Epidermal melanocyte (primary cell): Measurements from ENCODE around the gene FAM118B.

Experiments used
- DNase-seq: peaks from one replicate; pipeline ENCODE4 v3.0.0; 2011; ENCODE audit warnings: low spot score; ENCODE audit not compliant: insufficient read length

Gene FAM118B

DNA sequence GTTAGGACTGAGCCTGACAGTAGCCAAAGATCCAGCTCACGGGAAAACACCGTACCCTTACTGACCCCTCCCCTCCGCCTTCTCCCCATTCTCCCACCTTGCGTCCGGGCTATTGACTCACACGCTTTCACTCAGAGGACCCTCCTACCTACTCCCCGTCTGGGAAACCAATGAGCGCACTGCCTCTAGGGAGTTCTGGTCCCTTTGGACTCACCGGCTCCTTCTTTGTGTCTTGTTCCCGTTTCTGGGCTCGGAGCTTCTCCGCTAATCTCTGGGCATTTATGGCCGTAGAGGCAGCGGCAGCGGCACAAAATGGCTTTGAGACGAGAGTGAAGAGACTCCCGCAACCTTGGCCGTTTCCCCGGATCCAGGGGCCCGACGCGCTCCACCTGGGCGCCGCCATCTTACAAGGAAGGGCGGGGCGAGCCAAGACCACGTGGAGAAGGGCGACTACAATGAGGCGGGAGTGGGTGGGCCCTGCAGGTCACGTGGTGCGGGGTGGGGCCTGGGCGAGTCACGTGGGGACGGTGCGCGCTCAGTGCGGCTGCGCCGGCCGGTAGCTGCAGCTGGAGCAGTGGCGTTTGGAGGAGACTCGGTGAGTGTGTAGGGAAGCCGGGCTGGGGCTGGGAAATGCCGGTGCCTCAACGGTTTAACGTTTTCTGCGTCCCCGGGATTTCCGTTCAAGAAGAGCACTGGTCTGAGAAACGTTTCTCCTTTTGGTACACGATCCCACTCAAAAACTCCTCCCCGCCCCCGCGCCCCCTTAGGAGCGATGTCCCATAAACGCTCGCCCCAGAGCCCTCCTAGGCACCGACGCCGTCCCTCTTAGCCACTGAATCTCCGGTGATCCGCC, at the start of gene FAM118B, which contains the start of gene RPUSD4:
FAM118B (plus strand) TSS at position 547 of the 853 bp plus-strand sequence. CDS start 23,220 bp downstream, outside the sequence.
RPUSD4 (minus strand) TSS at position 415 of the 853 bp plus-strand sequence; CDS start at position 403, 12 bp downstream.
- DNase-seq = peak; percentile 97

DNA sequence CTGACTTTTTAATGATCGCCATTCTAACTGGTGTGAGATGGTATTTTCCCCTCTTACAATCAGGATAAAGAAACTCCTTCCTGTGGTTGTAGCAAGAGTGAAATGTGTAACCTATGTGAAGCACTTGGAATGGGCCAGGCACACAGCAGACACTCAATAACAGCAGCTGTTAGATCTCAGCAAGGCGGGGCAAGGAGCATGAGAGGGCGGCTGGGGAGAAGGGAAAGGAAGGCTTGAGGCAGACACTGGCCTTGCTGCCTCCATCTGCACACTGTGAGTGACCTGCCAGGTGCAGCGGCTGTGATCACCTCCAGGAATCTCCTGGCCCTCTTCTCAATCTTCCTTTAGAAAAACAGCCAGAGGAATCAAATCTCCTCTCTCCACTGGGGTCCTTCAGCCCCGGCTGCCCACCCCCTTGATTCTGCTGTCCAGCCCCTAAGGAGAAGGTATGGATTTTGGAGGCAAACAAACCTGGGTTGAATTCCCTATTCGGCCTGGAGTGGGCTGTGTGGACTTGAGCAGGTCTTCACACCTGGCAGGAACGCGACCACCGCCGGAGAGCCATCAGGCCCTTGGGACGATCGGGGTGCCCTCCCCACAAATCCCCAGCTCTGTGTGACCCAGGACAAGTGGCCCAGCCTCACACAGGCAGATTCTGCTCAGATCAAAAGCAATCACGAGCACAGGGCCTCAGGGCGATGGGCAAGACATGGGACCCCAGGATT, 49.1 kb upstream of the FAM118B start:
- no peak for DNase-seq

GRCh38 chr11:126163074-126163700, 48.4 kb upstream of the FAM118B start:
- peak; percentile 79 for DNase-seq

DNA sequence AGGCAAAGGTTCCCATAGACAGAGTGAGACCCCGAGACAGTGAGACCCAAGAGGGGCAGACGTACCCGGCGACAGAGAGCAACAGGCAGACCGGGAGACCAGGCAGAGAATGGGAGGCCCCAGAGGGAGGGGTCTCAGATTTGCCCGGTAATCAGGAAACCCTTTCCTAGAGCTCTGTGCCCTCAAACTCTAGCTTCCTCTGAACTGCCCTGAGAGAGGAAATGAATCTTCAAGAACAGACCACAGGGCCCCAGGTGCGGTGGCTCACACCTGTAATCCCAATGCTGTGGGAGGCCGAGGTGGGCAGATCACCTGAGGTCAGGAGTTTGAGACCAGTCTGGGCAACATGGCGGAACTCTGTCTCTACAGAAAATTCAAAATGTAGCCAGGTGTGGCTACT, 47.8 kb upstream of the FAM118B start:
- DNase-seq = no peak

- no peak for DNase-seq
Measured at GRCh38 chr11:126164781-126165180, 46.8 kb upstream of the FAM118B start.

DNA sequence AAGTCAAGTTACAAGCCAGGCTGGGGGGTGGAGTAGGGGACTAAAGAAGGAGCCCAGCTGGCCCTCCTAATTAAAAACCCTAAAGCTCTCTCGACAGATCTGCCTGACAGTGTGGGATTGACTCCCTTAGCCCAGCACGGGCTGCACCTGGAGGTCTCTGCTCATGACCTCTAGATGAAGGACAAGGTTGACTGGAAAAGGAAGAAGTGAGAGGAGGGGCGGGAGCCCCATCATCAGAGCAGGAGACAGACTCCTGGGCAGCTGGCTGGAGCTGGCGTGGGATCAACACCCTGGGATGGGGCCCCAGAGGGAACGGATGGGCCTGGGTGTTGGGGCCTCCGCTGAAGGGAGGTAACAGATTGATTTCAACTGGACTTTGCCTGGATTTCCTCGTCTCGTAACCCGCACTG, 46.3 kb upstream of the FAM118B start:
- DNase-seq = no peak

- DNase-seq = no peak
Measured at GRCh38 chr11:126165757-126166156, 45.8 kb upstream of the FAM118B start.

DNA sequence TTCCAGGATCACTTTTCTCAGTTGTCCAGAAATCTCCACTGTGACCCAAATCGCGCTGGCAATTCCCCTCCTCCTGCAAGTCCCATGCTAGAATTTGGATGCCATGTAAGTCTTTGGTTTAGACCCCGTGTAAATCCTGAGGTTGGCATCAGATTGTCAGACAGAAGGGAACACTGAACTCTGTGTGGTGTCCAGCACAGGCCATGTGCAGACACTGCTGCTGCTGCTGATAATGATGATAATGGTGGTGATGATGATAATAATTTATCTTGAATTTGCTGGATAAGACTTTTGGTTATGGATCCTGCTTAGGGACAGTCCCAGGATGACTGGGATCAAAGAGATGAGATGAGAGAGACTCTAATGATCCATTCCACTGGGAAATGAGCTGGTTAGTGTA, 45.2 kb upstream of the FAM118B start:
- DNase-seq = no peak

GRCh38 chr11:126167488-126167887, 44.1 kb upstream of the FAM118B start:
- no peak for DNase-seq

GRCh38 chr11:126169291-126169690, 42.3 kb upstream of the FAM118B start:
- no peak for DNase-seq

DNA sequence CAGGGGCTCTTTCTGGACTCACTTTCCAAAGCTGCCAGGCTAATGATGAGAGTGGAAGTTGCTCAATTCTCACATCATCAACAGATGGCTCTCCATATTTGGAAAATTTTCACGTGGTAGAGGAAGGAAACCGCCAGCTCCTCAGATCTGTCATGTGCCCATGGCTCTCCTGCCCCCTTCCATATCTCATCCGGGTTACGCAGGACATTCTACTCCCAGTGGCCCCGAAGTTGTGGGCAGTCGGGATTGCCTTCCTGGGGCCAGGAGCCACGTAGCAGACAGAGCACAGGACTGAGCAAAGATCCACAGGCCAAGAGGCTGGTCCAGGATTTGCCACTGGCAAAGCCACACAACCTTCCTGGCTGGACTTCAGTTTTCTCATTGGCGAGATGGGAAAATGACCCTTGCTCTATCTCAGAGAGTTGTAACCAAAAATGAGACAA, 39.0 kb upstream of the FAM118B start:
- DNase-seq = no peak

GRCh38 chr11:126173257-126173656, 38.3 kb upstream of the FAM118B start:
- no peak for DNase-seq

DNA sequence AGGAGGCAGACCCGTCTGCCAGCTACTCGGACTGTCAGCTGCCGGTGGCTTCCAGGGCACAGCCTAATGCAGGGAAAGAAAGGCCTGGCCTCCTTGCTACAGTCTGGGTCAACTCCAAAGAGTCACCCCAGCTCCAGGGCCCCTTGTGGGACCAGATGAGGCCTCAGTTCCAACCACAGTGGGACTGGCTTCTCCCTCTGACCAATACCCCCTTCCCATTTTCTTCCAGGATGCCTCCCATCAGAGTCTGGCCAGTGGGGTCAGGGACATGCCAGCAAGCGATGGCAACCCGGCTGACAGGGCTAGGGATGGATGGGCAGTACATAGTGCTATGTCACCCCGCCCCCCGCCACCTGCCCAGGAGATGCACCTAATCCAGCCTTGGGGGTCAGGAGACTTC, 36.8 kb upstream of the FAM118B start:
- DNase-seq = no peak

DNA sequence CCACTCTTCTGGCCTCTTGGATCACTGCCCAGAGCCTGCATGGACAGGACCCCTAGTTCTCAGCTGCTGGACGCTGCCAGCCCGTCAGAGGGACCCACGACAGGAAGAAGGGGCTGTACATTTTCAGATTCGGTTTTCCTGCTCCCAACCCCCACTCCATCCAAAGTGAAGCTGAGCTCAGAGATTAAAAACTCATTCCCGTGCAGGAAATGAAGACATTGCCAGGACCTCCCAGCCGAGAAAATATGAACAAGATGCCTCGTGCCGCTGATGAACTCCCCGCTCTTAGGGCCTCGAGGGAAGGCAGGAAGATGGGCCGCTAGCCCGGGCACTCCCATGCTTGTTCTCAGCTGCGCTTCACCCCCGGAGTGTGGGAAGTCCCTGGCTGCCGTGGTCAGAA, 36.2 kb upstream of the FAM118B start:
- DNase-seq = no peak

- DNase-seq = no peak
Measured at GRCh38 chr11:126176853-126177470, 34.6 kb upstream of the FAM118B start.

DNA sequence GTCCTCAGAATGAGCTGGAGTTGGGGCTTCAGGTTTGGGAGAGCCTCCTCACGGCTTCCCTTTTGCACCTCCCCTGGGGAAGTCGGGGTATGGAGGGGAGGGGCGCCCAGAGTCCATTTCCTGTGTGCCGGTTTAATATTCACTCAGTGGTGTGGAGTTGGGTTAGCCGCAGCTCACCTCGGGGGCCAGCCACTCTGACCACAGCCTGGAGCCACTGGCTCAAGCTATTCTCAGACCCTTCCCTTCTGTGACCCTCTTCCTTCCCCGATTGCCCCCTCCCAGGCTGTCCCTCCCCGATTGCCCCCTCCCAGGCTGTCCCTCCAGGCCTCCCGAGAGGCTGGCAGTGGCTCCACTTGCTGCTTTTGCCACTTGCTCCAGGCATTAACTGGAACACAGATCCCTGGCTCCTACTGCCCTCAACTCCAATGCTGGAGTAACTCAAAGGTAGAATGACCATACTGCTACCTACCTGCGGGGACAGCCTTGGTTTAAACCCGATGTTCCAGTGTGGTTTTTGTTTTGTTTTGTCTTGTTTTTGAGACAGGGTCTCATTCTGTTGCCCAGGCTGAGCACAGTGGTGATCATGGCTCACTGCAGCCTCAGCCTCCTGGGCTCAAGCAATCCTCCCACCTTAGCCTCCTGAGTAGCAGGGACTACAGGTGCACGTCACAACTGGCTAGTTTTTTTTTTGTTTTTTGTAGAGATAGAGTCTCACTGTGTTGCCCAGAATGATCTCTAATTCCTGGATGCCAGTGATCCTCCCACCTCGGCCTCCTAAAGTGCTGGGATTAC, 29.4 kb upstream of the FAM118B start:
- DNase-seq = no peak

GRCh38 chr11:126182787-126183445, 28.7 kb upstream of the FAM118B start:
- DNase-seq = no peak

DNA sequence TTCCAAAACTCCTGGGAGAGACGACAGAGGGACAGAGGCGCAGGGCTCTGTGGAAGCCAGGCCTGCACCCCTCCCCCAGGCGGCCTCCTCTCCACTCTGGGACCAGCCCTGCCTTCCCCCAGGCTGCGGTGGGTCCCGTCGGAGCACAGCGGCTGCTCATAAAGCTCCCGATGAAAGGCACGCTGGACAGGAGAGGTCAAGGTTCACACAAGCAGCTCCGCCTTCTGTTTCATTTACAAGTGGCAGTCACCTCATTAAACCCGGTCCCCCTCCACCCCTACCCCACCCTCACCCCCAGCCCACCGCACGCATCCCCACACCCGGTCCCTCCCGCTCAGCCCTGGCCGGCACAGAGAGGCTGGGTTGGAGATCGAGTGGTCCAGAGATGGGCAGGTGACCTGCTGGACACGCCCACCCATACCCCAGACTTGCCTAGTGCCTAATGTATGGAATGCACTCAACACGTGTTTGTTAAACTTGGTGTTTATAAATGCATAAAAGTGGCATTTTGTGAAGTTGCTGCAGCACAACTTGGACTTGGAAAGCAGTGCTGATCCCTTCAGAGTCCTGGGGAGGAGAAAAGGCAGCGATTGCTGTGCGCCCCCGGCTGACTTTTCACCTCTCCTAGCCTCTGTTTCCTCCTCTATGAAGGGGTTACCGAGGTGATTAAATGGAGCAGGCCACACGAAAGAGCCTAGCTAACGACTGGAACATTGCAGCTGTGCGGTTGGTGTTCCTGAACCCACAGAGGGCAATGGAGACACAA, 26.1 kb upstream of the FAM118B start:
- DNase-seq = no peak

GRCh38 chr11:126186025-126186698, 25.4 kb upstream of the FAM118B start:
- no peak for DNase-seq
